GM18951 (cell line): ENCODE measurements around the gene PTPRCAP.
"Not testable (repeated sequence)": the region's sequence is repeated elsewhere in the genome, so short reads cannot be mapped to it uniquely, and the experiment has no call there.

Source experiments
- POLR2A ChIP-seq: IDR thresholded peaks from 4 replicates; pipeline ENCODE4 v1.6.1; 2011; ENCODE audit warnings: mild to moderate bottlenecking; ENCODE audit not compliant: insufficient read length, insufficient read depth; ENCODE audit errors: extremely low read depth
- in situ Hi-C: fragments of 300-500 bp; cut with MboI; formaldehyde crosslinking; loops from one replicate; pipeline ENCODE4 v1.12.0; 2022; ENCODE audit warnings: low sequenced_read_pairs, mixed read lengths, inconsistent platforms; ENCODE audit not compliant: unreplicated experiment

PTPRCAP gene

GRCh38 chr11:67437082-67437808 lies at the start of gene PTPRCAP:
PTPRCAP (minus strand) TSS chr11:67437682; CDS start chr11:67437619, 63 bp downstream.
- in situ Hi-C loops, result no loop called here
- TF ChIP-seq POLR2A, result peak; percentile 95

GRCh38 chr11:67486481-67487195 lies 49.2 kb upstream of the PTPRCAP start:
- no peak for TF ChIP-seq POLR2A
- in situ Hi-C loops, result no loop called here

- in situ Hi-C loops, result not testable (repeated sequence)
Measured at GRCh38 chr11:67485873-67486361, 48.4 kb upstream of the PTPRCAP start.

GRCh38 chr11:67484847-67485311 lies 47.4 kb upstream of the PTPRCAP start:
- TF ChIP-seq POLR2A, result peak; percentile 48
- in situ Hi-C loops, result no loop called here

More at GRCh38 chr11:67485873-67486361, 48.4 kb upstream of the PTPRCAP start:
- peak; percentile 59 for TF ChIP-seq POLR2A

GRCh38 chr11:67483831-67484665 lies 46.6 kb upstream of the PTPRCAP start:
- in situ Hi-C loops, result no loop called here
- TF ChIP-seq POLR2A, result no peak

GRCh38 chr11:67482827-67483798 lies 45.6 kb upstream of the PTPRCAP start, which contains the start of gene AIP:
AIP (plus strand) TSS chr11:67483026; CDS start chr11:67483159, 133 bp downstream.
- TF ChIP-seq POLR2A, result peak; percentile 85
- in situ Hi-C loops, result no loop called here

- in situ Hi-C loops, result no loop called here
- TF ChIP-seq POLR2A, result no peak
Measured at GRCh38 chr11:67482275-67482826, 44.9 kb upstream of the PTPRCAP start.

GRCh38 chr11:67477344-67478050 lies 40.0 kb upstream of the PTPRCAP start:
- in situ Hi-C loops, result not testable (repeated sequence)

- in situ Hi-C loops, result not testable (repeated sequence)
Measured at GRCh38 chr11:67476692-67477091, 39.2 kb upstream of the PTPRCAP start.

GRCh38 chr11:67472882-67473281 lies 35.4 kb upstream of the PTPRCAP start:
- in situ Hi-C loops, result no loop called here
- no peak for TF ChIP-seq POLR2A

GRCh38 chr11:67470337-67471002 lies 33.0 kb upstream of the PTPRCAP start:
- TF ChIP-seq POLR2A, result no peak
- in situ Hi-C loops, result no loop called here
